Stimulated activated CD4-positive, alpha-beta T cell treated with anti-CD3 and anti-CD28 coated beads, Interleukin-2, amount 100 ng/mL, for 4 hours (primary cell): Measurements from ENCODE around the gene LIN7B.
"Not testable (repeated sequence)": the region's sequence is repeated elsewhere in the genome, so short reads cannot be mapped to it uniquely, and the experiment has no call there.

ENCODE experiments used
- DNase-seq: peaks from one replicate; pipeline ENCODE4 v3.0.0-alpha.2; 2020; ENCODE audit warnings: low read depth

The LIN7B gene, protein sequence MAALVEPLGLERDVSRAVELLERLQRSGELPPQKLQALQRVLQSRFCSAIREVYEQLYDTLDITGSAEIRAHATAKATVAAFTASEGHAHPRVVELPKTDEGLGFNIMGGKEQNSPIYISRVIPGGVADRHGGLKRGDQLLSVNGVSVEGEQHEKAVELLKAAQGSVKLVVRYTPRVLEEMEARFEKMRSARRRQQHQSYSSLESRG

DNA sequence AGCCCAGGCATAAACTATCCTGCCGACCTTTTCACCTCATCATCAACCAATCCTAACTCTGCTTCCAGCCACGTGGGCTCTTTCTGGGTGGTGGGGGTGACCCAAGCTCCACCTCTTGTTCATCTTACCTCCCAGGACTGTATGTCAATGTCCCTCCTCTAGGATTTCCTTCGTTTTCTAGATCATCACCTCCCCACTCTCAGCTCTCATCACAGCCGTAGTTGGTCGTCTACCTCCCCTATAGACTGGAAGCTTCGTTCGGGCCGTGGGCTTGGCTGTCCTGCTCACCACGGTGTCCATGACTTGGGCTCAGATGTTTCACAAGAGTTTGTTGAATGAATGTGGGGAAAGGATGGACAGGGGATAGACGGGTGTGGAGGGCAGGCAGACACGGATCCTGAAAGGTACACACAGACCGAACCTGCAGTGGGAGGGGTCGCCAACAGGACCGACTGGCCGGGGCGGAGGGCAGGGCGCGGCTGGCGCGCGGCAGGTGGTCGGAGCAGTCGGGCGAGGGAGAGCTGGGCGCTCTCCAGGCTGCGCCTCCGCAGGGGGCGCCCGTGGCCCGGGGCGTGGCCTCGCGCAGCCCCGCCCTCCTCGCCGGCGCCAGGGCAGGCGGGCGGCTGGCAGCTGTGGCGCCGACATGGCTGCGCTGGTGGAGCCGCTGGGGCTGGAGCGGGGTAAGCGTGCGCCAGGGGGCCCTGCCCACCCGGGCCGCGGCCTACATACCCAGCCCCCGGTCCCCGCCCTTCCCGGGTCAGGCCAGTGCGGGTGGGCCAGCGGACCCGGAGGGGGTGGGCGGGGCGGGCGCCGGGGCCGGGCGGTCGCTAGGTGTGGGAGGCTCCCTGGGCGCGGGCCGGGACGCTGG, at the start of gene LIN7B:
LIN7B (plus strand) TSS at position 609 of the 868 bp plus-strand sequence; CDS start at position 644, 35 bp downstream.
- DNase-seq = peak; percentile 57

DNA sequence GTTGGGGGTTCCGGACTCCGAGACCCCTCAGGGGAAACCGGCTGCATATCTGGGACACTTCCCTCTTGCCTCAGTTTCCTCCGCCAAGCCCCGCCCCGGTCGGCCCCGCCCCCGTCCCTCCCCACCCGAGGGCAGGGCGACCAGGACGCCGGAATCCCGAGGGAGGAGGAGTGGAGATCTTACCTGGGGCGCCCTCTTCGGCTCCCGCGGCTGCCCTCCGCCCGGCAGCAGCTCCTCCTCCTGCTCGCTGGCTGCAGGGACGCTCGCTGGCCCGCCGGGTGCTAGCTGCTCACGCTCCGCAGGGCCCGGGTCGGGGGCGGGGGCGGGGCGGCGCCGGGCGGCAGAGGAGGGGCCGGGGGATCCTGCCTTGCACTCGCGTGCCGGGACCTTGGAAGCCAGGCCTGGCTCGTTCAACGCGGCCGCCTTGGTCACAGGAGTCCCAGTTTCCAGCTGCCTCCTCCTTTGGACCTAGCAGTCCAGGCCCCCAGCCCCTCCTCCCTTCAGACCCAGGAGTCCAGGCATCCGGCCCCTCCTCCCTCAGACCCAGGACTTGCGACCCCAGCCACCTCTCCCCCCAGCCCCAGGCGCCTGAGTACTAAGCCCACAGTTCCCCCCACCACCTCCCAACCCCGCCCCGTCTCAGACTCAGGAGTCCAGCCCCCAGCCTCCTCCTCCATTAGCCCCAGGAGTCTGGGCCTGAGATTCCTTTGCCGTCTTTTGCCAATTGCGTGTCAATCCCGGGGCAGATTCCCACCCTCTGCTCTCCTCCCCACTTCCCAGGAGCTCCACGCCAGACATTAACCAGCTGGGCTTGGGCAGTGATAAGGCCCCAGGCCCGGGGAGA, 49.2 kb upstream of the LIN7B start, which contains the start of gene NTF4:
NTF4 (minus strand) TSS at position 51 of the 844 bp plus-strand sequence. CDS start 2,821 bp downstream, outside the sequence.
- no peak for DNase-seq

DNA sequence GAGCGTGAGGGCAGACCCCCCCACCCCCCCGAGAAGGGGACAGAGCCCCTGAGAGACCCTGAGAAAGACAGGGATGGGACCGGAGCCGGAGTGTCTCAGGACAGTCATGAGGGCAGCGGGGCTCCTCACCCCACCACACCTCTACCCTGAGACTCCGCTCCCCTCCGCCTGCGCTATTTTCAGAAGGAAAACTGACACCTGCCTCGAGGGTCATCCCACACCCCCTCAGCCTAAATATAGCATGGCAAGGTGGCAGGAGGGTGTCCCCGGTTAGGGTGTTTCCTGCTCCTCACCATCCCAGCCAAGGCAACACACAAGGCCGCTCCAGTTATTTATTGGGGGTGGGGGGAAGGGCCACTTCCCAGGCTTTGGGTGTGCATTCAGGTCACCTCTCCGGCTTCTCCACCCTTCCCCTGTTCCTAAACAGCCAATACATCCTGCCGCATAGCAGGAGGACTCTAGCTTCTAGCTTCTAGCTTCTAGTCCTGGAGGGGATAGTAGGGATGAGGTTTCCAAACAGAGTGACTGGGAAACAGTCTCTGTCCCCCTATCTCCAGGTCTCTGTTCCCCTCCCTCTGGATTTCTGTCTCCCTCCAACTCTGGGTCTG, 48.2 kb upstream of the LIN7B start:
- no peak for DNase-seq

DNA sequence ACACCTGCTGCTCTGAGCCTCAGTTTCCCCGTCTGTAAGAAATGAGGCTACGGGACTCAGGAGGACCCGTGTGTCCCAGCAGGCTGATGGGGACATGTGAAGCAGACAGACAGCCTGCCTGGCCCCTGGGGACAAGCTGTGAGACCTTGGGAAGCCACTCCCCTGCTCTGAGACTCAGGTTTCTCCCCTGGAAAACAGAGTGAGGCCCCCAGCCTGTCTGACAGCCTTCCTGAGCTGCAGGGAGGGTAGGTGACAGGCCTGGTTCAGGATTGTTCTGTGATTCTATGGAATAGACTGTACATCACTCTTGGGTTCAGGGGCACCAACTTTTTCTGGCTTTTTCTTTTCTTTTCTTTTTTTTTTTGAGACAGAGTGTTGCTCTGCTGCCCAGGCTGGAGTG, 46.6 kb upstream of the LIN7B start:
- no peak for DNase-seq

DNA sequence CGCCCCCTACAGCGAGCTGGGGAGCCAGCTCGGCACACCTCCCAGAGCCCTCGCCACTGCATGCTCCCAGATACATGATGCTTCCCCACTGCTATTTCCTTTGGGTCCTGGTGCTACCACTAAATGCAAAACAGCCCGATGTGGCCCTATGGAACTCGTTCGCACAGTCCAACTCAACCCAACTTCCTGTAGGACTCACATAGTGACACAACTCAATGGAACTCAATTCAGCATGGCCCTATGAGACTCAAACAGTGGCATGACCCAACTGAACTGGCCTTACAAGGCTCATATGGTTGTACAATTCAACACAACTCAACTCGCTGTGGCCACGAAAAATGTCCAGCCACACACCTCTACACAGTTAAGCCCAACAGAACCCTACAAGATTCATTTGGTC, 45.1 kb upstream of the LIN7B start:
- no peak for DNase-seq

DNA sequence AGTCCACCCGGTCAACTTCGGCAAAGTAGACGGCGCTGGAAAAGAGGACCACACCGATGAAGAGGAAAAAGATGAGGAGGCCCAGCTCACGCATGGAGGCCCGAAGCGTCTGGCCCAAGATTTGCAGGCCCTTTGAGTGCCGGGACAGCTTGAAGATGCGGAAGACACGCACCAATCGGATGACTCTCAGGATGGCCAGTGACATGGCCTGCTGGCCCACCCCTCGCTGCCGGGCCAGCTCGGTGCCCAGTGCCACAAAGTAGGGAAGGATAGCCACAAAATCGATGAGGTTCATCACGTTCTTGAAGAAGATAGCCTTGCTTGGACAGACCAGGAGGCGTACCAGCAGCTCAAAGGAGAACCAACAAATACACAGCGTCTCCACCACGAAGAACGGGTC, 43.8 kb upstream of the LIN7B start:
- no peak for DNase-seq

DNA sequence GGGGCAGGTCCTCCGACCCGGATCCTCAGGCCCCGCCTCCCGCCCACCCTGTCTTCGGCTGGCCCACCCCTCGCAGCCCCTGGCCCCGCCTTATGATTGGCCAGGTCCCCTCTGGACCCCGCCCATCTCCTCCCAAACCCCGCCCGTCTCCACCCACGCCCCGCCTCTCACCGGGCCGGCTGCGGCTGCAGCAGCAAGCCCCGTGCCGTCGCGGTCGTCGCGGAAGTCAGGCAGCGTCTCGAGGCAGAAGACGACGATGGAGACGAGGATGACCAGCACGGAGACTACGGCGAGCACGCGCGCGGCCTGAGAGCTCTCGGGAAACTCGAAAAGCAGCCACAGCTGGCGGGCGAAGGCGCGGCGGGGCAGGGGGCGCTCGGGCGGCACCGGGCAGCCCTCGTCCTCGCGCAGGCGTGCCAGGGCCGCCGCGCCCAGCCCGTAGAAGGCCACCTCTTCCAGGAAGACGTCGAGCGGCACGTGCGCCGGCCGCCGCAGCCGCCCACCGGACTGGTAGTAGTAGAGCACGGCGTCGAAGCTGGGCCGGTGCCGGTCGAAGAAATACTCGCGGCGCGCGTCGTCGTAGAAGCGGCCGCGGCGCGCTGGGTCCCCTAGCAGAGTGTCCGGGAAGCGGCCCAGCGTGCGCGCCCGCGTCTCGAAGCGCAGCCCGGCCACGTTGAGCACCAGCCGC, 42.2 kb upstream of the LIN7B start:
- peak; percentile 34 for DNase-seq

DNA sequence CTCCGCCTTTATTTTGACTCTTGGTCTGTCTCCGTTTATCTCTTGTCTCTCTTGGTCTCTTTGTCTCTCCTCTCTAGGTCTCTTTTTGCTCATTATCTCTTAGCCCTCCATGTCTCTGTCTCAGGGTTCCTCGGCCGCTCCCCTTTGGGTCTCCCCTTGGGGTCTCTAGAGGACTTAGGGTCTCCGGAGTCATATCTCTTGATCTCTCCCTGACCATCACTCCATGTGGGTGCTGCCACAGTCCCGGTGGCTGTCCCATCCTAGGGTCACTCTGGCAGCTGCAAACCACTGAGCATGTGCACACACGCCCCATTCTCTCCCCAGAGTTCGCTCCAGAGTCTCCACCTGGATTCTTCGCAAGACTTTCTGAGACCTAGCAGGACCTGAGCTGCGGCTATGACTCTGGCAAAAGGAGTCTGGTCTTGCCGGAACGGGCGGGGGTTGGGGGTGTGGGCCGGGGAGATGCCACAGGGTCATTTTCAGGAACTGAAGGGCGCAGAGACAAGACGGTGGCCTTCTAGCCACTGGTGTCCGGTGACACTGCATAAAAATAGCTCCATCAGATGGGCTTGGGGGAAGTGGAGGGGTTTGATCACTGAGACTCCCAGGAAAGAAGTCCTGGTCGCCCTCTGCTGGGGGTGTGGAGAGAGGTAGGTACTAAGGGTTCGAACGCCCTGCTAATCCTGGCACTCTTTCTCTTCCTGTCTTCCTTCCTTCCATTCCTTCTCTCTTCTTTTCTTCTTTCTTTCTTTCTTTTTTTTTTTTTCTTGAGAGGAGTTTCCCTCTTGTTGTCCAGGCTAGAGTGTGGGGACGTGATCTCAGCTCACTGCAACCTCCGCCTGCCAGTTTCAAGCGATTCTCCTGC, 40.4 kb upstream of the LIN7B start:
- no peak for DNase-seq

DNA sequence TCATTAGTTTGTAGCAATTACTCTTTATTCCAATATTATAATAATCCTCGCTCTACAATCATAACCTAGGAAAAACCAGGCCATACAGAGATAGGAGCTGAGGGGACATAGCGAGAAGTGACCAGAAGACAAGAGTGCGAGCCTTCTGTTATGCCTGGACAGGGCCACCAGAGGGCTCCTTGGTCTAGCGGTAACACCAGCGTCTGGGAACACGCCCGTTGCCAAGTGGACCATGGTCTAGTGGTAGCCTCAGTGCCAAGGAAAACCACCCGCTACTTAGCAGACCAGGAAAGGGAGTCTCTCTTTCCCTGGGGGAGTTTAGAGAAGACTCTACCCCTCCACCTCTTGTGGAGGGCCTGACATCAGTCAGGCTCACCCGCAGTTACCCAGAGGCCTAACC, 39.3 kb upstream of the LIN7B start:
- DNase-seq = not testable (repeated sequence)

DNA sequence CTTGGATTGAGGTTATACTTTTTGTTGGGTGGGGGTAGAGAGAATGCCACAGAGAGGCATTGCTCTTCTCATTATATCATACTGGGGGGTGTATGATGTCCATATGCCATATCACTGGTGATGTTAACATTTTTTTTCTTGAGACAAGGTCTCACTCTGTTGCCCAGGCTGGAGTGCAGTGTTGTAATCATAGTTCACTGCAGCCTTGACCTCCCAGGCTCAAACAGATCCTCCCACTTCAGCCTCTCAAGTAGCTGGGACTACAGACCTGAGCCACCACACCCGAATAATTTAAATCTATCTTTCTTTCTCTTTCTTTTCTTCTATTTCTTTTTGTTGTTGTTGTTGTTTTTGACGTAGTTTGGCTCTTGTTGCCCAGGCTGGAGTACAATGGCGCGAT, 33.8 kb upstream of the LIN7B start:
- DNase-seq = no peak

DNA sequence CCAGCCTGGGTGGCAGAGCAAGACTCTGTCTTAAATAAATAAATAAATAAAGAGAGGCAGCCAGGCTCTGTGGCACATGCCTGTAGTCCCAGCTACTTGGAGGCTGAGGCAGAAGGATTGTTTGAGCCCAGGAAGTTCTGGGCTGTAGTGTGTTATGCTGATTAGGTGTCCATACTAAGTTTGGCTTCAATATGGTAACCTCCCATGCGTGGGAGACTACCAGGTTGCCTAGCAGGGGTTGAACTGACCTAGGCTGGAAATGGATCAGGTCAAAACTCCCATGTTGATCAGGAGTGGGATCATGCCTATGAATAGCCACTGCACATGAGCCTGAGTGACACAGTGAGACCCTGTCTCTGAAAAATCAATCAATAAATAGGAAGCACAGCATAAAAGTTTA, 32.9 kb upstream of the LIN7B start:
- no peak for DNase-seq

DNA sequence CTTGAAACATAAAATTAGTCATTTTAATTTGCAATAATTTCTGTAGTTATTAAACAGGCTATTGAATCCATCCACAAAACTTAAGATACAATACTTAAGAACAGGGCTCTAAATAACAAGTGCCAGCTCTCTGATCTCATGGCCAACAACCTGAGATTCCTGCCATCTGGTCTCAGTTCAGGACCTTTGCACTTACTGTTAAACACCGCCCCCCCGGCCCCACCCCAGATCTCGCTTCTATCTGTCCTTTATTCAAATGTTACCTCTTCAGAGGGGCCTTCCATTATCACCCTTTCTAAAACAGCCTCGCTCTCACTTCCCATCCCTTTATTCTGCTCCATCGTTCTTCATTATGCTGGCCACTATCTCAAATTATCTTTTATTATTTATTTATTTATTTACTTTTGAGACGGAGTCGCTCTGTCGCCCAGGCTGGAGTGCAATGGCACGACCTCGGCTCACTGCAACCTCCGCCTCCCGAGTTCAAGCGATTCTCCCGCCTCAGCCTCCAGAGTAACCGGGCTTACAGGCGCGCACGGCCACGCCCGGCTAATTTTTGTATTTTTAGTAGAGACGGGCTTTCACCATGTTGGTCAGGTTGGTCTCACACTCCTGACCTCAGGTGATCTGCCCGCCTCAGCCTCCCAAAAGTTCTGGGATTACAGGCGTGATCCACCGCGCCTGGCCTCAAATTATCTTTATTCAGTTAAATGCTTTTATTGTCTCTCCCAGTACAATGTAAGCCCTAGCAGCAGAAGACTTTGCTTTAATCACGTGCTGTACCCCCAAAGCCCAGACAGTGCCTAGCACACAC, 29.8 kb upstream of the LIN7B start:
- no peak for DNase-seq

DNA sequence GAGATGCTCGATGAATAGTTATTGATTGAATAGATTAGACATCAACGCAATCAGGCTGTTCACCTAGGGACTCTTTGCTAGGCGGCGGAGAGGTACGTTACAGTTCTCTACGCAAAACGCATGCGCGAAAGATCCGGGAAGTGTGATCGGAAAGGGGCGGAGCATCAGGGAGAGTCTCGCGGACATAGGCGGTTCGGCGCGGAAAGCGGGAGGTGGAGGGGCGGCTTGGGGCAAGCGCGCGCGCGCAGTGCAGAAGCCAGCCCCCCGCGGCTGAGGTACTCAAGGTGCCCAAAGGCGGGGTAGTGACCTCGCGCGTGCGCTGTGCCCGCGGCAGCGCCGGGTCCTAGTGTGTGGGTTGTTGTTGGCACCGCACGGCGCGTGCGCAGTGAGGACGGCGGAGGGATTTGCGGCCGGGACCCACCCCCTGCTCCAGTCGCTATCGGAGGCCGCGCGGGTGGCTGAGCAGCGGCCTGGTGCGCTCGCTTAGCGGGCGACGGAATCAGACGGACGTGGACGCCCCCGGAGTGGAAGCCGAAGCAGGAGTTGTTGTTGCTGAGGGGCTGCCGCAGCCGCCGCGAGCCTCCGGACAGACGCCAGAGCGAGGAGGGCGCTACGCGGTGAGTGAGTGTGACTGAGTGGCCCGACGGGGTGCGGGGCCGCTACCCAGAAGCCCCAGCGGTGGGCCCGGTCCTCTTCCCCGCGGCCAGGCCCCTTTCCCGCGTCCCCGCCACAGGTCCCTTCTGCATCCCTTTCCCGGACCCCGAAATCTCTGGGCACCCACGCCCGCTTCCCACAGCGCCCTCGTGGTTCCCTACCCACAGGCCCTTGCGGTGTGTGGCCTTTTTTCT, 28.9 kb upstream of the LIN7B start, which contains the start of gene SNRNP70:
SNRNP70 (plus strand) TSS at position 432 of the 848 bp plus-strand sequence. CDS start 964 bp downstream, outside the sequence.
- DNase-seq = peak; percentile 99

DNA sequence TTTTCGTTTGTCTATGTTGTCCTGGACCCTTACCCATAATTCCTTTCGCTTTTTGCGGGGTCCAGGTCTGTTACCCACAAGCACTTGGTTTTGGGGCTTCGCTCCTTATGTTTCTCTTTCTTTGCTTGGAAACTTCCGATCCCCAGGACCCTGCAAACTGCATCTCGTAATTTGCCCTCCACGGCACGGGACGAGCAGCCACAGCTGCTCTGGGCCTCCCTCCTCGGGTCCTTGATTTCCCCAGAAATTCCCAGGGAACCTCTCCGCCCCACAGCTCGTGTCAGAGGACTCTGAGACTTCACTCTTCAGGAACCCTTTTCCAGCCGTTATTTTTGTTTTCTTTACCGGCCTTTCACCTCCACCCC, 28.3 kb upstream of the LIN7B start:
- no peak for DNase-seq

DNA sequence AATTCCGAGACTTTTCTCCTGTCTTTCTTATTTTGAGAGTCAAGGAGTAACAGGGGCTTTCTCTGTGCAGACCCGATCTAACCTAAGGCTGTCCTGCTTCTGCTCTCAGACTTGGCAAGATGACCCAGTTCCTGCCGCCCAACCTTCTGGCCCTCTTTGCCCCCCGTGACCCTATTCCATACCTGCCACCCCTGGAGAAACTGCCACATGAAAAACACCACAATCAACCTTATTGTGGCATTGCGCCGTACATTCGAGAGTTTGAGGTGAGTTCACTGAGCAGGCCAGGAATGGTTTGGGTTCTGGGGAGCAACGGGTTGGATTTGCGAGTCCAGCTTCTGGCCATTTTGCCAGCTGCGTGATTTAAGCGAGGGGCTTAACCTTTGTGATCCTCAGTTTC, 27.9 kb upstream of the LIN7B start:
- DNase-seq = no peak

DNA sequence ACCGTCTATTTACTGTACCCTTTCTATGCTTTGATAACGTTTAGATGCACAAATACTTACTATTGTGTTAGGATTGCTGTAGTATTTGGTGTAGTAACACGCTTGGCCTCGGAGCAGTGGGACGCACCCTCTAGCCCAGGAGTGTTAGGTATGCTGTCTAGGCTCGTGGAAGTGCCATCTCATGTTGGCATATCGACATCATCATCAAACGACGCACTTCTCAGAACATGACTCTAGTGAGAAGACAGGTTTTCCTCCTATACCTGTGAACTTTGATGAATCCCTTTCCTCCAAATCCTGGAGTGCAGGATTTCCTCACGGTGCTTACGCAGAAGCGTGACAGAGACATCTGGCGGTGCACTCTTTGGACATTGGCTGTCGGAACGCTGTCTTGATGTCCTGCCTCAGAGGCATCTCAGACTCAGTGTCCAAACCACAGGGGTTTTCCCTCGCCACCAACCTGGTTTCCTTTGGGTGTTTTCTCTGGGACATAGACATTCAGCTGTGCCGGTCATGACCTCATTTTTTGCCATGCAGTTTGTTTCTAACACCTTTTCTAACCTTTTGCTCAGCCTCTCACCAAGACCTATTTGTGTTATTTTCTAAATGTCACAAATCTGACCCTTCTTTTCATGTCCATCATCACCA, 22.7 kb upstream of the LIN7B start:
- DNase-seq = no peak

DNA sequence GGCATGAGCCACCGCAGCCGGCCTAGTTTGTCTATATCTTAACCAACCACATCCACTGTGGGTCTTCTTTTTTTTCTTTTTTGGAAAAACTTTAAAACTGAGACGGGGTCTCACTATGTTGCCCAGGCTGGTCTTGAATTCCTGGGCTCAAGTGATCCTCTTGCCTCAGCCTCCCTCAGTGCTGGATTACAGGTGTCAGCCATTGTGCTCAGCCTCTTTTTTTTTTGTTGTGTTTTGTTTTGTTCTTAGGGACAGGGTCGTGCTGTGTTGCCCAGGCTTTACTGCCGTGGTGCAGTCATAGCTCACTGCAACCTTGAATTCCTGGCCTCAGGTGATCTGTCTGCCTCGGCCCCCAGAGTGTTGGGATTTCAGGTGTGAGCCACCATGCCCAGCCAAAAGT, 21.5 kb upstream of the LIN7B start:
- no peak for DNase-seq
